Mesodermal cell (in vitro differentiated cells): ENCODE measurements around the gene OXCT1.

Experiments used
- H3K27ac ChIP-seq: 2 replicates; pipeline ENCODE4 v1.7.0; 2013; ENCODE audit warnings: mild to moderate bottlenecking, low read depth, low read length, moderate library complexity; ENCODE audit not compliant: severe bottlenecking
- H3K36me3 ChIP-seq: 2 replicates; pipeline ENCODE4 v1.7.1; 2013; ENCODE audit warnings: mild to moderate bottlenecking, low read length, moderate library complexity; ENCODE audit not compliant: control insufficient read depth, insufficient read depth
- H3K4me1 ChIP-seq: one replicate; pipeline ENCODE4 v1.7.1; 2013; ENCODE audit warnings: mild to moderate bottlenecking, low read length; ENCODE audit not compliant: insufficient read depth, control insufficient read depth, poor library complexity, severe bottlenecking
- H3K4me3 ChIP-seq: 2 replicates; pipeline ENCODE4 v1.7.0; 2013; ENCODE audit warnings: low read length, control low read depth, mild to moderate bottlenecking; ENCODE audit not compliant: insufficient read depth, poor library complexity, severe bottlenecking; ENCODE audit errors: extremely low read depth
- H3K9me3 ChIP-seq: 2 replicates; pipeline ENCODE4 v1.7.1; 2013; ENCODE audit warnings: mild to moderate bottlenecking, low read length, moderate library complexity; ENCODE audit not compliant: control insufficient read depth
- WGBS, 2 experiments: methylation state at CpG; one replicate each; pipeline ENCODE4 v1.1.5; 2013; ENCODE audit warnings: missing lambda C conversion rate in 2 of 2; ENCODE audit not compliant: insufficient coverage in 2 of 2; 5-methylcytosine and 5-hydroxymethylcytosine counted together

Gene OXCT1

DNA sequence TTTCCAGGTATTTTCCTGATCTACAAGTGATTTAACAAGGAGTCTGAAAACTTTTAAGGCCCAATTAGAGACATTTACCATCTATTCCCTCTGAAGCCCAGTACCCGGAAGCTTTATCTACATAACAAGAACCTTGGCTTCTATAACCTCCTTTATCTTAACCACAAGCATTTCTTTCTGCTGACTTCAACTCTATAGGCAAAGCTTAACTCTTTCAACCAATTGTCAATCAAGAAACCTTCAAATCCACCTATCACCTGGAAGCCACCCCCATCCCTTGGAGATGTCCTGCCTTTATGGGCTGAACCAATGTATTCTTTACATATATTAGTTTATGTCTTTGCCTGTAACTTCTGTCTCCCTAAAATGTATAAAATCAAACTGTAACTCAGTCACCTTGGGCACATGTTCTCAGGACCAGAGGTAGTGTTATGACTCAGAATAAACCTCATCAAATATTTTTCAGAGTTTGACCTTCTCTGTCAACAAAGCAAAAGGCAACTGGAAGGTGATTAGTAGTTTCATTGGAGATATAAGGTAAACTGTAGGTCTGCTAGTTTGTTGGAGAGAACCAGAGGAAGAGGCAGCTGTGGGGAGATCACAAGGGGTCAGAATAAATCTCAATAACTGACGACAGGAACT is 21.0 kb upstream of the OXCT1 start:
- H3K4me3 ChIP-seq, result no peak overlapping the region
- H3K4me1 ChIP-seq, result no peaks in the 10 kb centered on the region
- H3K27ac ChIP-seq, result no peak overlapping the region
- WGBS, 2 experiments, result 85 to 86% methylated on average over 1 to 2 of the region's 2 CpGs
- H3K9me3 ChIP-seq, result no peaks in the 10 kb centered on the region
- H3K36me3 ChIP-seq, result no peaks in the 10 kb centered on the region

- no peak overlapping the region for H3K4me3 ChIP-seq
- no peaks in the 10 kb centered on the region for H3K4me1 ChIP-seq
- no peaks in the 10 kb centered on the region for H3K9me3 ChIP-seq
- H3K27ac ChIP-seq, result no peak overlapping the region
- H3K36me3 ChIP-seq, result no peaks in the 10 kb centered on the region
Measured at GRCh38 chr5:41885286-41885685, 15.1 kb upstream of the OXCT1 start.

- Histone ChIP-seq H3K36me3 (no peaks in the 10 kb centered on the region), H3K4me3 (no peak overlapping the region), H3K27ac (no peak overlapping the region), H3K4me1 (no peaks in the 10 kb centered on the region), H3K9me3 (no peaks in the 10 kb centered on the region)
- WGBS, 2 experiments, result 80% methylated on average over 1 of the region's 2 CpGs; no CpG with 5 or more reads in 1 of the 2 experiments
Measured at GRCh38 chr5:41883936-41884335, 13.7 kb upstream of the OXCT1 start.

DNA sequence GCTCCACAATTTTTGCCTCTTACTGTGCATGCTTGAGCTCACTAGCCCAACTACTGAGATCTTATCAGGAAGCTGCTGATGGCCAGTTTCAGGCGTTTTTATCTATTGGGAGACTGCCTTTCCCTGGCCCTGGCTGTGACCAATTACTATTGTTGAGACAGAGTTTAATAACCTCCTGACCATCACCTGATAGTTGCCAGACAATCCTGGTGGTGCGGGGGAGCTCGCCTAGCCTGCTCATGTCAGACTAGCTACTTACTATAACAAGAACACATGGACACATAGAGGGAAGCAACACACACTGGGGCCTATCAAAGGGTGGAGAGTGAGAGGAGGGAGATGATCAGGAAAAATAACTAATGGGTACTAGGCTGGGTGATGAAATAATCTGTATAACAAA is 13.0 kb upstream of the OXCT1 start:
- H3K36me3 ChIP-seq, result no peaks in the 10 kb centered on the region
- no peak overlapping the region for H3K27ac ChIP-seq
- 67 to 100% methylated on average over 1 of the region's 3 CpGs for WGBS, 2 experiments
- no peaks in the 10 kb centered on the region for H3K4me1 ChIP-seq
- H3K9me3 ChIP-seq, result no peaks in the 10 kb centered on the region
- H3K4me3 ChIP-seq, result no peak overlapping the region

GRCh38 chr5:41882765-41883164 is 12.5 kb upstream of the OXCT1 start:
- 64 to 89% methylated on average over 2 to 5 of the region's 5 CpGs for WGBS, 2 experiments
- no peaks in the 10 kb centered on the region for H3K36me3 ChIP-seq
- H3K4me3 ChIP-seq, result no peak overlapping the region
- H3K27ac ChIP-seq, result no peak overlapping the region
- no peaks in the 10 kb centered on the region for H3K4me1 ChIP-seq
- H3K9me3 ChIP-seq, result no peaks in the 10 kb centered on the region

- Histone ChIP-seq H3K4me1 (no peaks in the 10 kb centered on the region), H3K9me3 (no peaks in the 10 kb centered on the region), H3K27ac (no peak overlapping the region), H3K4me3 (no peak overlapping the region), H3K36me3 (no peaks in the 10 kb centered on the region)
- WGBS, 2 experiments, result 80% methylated on average over 1 of the region's 3 CpGs; no CpG with 5 or more reads in 1 of the 2 experiments
Measured at GRCh38 chr5:41878643-41879478, 8.6 kb upstream of the OXCT1 start.

GRCh38 chr5:41878173-41878572 is 7.9 kb upstream of the OXCT1 start:
- no peaks in the 10 kb centered on the region for H3K9me3 ChIP-seq
- 100% methylated on average over 1 of the region's 2 CpGs; no CpG with 5 or more reads in 1 of the 2 experiments for WGBS, 2 experiments
- no peak overlapping the region for H3K27ac ChIP-seq
- no peaks in the 10 kb centered on the region for H3K36me3 ChIP-seq
- H3K4me3 ChIP-seq, result no peak overlapping the region
- no peaks in the 10 kb centered on the region for H3K4me1 ChIP-seq

DNA sequence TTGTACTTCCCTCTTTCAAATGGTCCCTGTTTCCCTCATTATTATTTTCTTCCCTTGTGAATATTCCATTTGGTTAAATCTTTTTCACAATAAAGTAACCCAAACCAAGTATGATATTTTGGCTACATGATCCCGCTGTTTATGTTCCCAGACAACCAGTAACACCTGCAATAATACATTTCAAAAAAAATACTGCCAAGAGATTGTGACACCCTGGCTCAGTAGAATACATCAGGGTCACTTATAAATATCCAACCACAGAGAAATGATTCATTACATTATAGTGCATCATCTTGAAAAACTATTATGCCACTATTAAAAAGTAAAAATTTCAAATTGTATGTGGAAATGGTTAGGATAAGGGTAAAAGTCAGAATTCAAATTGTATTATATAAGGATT is 7.2 kb upstream of the OXCT1 start:
- Histone ChIP-seq H3K27ac (no peak overlapping the region), H3K36me3 (no peaks in the 10 kb centered on the region), H3K4me3 (no peak overlapping the region), H3K9me3 (no peaks in the 10 kb centered on the region), H3K4me1 (no peaks in the 10 kb centered on the region)
- 75 to 85% methylated on average over 1 of the region's 1 CpG for WGBS, 2 experiments

DNA sequence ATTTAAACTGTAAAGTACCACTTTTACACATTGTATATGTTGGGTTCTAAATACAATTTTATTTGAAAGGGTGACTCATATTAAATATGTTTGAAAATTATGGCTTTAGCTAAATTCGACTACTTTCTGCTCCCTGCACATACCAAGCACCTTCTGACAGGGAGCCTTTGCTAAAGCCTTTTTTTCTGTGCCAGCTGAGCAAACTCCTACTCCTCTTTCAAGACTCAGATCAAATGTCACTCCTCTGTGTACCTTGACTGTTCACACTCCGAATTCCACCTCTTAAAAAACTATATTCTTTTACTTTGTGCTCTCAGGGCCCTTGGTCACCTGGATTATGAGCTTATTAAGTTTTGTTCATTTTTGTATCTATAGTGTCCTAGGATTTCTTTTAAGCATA is 6.5 kb upstream of the OXCT1 start:
- H3K27ac ChIP-seq, result no peak overlapping the region
- no peaks in the 10 kb centered on the region for H3K4me1 ChIP-seq
- no peak overlapping the region for H3K4me3 ChIP-seq
- 71 to 75% methylated on average over 1 of the region's 2 CpGs for WGBS, 2 experiments
- H3K9me3 ChIP-seq, result no peaks in the 10 kb centered on the region
- no peaks in the 10 kb centered on the region for H3K36me3 ChIP-seq

GRCh38 chr5:41875121-41875520 is 4.9 kb upstream of the OXCT1 start:
- Histone ChIP-seq H3K27ac (no peak overlapping the region), H3K9me3 (no peaks in the 10 kb centered on the region), H3K4me3 (no peak overlapping the region), H3K4me1 (no peaks in the 10 kb centered on the region), H3K36me3 (no peaks in the 10 kb centered on the region)

GRCh38 chr5:41874512-41875060 is 4.4 kb upstream of the OXCT1 start:
- Histone ChIP-seq H3K4me1 (no peaks in the 10 kb centered on the region), H3K27ac (no peak overlapping the region), H3K36me3 (no peaks in the 10 kb centered on the region), H3K9me3 (no peaks in the 10 kb centered on the region), H3K4me3 (no peak overlapping the region)
